ENCODE results near the gene BEAN1.

BEAN1 gene

GRCh38 chr16:66419527-66419926 lies 7.6 kb upstream of the BEAN1 start:
- peak in 1 of 2 experiments; percentile 17 for DNase-seq

- no peak for DNase-seq
Observed at GRCh38 chr16:66420396-66420795, 6.7 kb upstream of the BEAN1 start.

DNA sequence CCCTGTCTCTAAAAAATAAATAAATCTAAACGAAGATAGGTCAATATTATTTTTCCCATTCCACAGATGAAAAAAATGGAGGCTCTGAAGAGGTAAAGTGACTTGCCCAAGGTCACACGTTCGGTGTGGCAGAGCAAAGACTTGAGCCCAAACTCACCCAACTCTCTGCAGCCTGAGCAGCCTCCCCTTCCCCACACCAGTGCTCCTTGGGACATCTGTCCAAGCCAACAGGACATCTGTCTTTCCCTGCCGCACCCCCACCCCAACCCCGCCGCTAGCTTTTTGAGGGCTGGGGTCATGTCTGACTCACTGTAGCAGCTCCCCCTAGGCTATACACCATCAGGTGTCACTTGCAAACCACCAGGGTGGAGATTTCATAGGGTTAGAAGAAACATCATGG lies 5.2 kb upstream of the BEAN1 start:
- no peak for DNase-seq

- DNase-seq = no peak
Observed at GRCh38 chr16:66422366-66422765, 4.7 kb upstream of the BEAN1 start.

DNA sequence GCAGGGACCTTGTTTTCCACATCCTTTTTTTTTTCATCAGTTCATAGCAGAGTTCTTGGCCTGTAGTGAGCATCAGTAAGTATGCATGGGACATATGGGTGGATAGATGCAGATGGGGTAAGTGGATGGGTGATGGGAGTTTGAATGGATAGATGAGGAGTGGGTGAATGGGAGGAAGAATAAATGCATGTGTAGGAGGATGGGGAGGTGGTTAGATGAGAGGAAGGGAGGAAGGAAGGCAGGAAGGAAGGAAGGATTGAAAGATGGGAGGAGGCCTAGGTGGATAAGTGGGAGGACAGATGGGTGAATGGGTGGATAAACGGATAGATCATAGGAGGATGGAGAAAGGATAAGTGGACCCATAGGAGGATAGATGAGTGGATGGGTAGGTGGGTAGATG lies 3.9 kb upstream of the BEAN1 start:
- DNase-seq = no peak

- DNase-seq = no peak
Observed at GRCh38 chr16:66425651-66426050, 1.4 kb upstream of the BEAN1 start.

- DNase-seq = no peak
Observed at GRCh38 chr16:66426112-66427035, 721 bp upstream of the BEAN1 start.

DNA sequence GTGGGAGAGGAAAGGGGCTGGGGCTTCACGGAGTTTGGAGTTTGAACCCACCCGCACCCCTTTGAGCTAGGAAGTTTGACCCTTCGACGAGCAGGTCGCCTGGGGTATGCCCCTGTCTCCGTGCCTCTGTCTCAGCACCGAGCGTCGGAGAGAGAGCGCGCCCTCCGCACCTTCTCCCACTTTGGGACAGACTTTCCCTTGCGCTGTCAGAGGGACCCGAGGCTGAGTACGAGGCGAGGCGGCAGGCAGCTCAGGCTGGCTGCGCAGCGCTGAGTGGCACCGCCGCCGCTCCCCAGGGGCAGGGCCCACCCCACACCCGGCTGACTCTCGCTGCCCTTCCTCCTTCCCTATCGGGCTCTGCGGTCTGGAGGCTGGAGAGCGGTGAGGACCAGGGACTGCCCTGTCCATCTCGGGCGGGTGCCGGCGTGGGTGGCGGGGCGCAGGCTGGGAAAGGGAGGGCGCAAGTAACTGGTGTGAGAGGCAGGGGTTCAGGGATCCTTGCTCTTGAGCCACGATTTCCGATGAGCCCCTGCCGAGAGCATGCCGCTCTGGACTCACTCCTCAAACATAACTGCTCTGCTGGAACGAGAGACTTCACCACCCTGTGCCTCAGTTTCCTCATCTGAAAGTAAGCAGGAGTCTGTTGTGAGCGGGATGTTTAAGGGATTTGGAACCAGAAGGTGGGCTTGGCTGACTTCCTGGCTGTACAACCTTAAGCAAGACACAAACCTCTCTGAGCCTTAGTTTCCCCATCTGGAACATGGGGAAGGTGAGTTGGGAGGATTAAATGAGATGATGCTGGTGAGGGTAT lies 981 bp downstream of the BEAN1 start:
- DNase-seq = no peak

- DNase-seq = no peak
Observed at GRCh38 chr16:66428682-66429251, 1.7 kb downstream of the BEAN1 start.

- DNase-seq = no peak
Observed at GRCh38 chr16:66429290-66429962, 2.3 kb downstream of the BEAN1 start.

- DNase-seq = no peak
Observed at GRCh38 chr16:66430214-66430613, 3.1 kb downstream of the BEAN1 start.

DNA sequence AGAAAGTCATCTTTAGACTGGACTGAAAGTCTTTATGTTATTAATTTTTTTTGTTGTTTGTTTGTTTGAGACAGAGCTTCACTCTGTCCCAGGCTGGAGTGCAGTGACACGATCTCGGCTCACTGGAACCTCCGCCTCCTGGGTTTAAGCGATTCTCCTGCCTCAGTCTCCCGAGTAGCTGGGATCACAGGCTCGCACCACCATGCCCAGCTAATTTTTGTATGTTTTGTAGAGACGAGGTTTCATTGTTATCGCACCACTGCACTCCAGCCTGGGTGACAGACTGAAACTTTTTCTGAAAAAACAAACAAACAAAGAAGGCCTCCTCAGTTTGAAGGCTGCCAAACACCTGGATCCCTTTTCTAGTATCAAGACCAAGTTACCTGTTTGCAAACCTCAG lies 4.7 kb downstream of the BEAN1 start:
- no peak for DNase-seq

DNA sequence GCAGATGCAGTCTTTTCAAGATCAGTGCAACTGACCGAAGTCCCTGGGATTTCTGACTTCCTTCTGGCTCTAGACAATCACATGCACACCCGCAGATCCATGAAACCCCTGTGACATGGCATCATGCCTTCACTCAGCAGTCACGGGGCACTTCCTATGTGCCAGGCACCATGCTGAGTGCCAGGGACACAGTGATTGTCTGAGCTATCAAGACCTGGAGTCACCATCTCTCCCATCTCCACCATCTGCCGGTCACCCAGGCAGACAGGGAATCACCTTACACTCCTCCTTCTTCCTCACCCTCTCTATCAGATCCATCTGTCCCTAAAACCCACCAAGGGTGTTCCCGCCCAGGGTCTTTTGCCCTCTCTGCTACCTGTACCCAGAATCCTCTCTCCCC lies 5.3 kb downstream of the BEAN1 start:
- DNase-seq = no peak

GRCh38 chr16:66434619-66435430 lies 7.7 kb downstream of the BEAN1 start:
- DNase-seq = no peak

DNA sequence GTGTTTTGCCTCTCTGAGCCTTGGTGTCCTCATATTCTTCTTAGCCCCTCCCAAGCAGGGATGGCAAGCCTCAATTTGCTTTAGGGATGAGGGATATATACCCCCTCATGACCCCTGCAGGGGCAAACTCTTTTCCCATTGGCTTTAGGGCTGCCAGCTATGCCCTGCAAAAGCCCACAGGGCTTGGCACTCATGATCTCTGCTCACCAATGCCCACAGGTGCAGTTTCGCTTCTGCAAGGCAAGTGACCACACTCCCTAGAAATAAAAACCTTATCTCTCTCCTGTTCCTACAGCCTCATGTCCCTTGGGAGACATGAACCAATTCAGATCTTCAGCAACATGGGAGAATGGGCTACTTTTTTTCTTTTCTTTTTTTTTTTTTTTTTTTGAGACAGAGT lies 8.8 kb downstream of the BEAN1 start:
- no peak for DNase-seq

GRCh38 chr16:66437391-66437945 lies 10.4 kb downstream of the BEAN1 start:
- DNase-seq = no peak

GRCh38 chr16:66438536-66438935 lies 11.4 kb downstream of the BEAN1 start:
- no peak for DNase-seq

DNA sequence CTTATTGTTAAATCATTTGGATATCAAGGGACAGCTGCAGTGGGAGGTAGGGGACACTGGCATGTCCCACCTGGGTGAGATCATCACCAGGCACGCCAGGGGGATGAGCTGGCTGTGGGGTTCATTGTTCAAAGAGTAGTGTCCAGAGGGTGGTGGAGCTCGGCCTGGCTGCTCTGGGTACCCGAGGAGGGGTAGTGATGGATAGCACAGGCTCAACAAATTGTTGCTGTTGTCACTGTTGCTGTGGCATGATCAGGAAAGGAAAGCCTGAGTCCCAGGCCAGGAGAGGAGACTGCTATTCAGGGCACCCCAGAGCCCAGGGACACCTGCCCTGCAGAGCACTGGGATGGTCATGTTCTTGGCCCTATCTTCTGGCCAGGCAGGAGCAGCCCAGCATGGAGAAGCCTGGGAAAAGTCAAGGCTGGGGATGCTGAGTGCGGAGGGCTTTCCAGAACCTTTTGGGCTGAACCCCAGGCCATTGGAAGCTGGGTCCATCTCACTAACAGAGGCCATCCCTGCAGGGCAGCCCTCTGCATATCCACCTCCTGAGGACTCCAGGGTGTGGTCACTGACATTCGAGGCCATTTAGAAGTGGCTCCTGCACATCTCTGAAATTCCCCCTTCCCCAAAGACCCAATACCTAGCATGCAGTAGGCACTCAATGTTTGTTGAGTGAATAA lies 12.1 kb downstream of the BEAN1 start:
- DNase-seq = no peak

DNA sequence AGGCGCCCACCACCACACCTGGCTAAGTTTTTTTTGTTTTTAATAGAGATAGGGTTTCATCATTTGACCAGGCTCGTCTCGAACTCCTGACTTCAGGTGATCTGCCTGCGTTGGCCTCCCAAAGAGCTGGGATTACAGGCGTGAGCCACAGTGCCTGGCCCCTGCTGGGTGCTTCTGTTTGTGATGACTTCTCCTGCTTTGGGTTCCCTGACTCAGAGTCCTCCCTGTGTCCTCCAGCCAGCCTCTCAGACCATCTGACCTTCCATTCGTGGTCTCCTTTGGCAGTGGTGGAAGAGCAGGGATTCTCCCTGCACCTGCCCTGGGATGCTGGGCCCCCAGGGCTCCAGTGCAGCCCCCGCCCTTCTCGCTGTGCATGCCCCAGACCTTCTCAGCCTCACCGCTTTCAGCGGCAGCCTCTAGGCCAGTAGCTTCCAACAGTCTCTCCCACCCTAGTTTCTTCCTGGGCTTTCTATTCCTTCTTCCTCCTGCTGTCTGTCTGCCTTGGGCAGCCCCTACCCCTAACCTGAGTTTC lies 13.2 kb downstream of the BEAN1 start:
- no peak for DNase-seq

DNA sequence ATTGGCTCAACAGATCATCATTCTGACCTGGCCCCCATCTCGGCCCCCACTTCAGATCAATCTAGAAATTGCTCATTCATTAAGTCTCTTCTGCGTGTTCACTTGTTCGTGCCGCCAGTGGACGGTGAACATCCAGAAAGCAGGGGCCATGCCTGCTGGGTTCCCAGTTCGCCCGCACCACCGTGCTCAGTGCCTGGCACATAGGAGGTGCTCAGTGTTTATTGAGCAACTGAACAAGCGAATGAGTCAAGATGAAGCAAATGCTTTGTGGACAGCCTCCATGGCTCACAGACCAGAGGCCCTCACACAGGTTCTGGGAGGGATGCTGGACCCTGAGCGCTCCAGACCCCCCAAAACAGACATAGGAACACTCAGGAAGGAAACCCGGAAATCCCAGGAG lies 13.9 kb downstream of the BEAN1 start:
- no peak for DNase-seq

Data from Kasumi-1 (cell line).